Ovary (tissue), 3 donors: ENCODE results near the gene MAD1L1.

ENCODE experiments used
- POLR2A ChIP-seq: fragments of 450-650 bp; IDR thresholded peaks from one replicate; pipeline ENCODE4 v1.6.1; 2017; ENCODE audit warnings: antibody characterized with exemption, mild to moderate bottlenecking, moderate library complexity
- TF ChIP-seq, protein P1 (sequence below), 3 donors: fragments of 450-650 bp in 2 of 3; fragments of 200-600 bp in 1 of 3; IDR thresholded peaks; one replicate each; pipeline versions ENCODE4 v1.5.1 to v1.8.0; 2016 to 2022; ENCODE audit warnings: antibody characterized with exemption in 3 of 3, mild to moderate bottlenecking in 1 of 3
- donor health status: DM: no; HTN: no; CAD: no.

- TF ChIP-seq, protein P1, sequence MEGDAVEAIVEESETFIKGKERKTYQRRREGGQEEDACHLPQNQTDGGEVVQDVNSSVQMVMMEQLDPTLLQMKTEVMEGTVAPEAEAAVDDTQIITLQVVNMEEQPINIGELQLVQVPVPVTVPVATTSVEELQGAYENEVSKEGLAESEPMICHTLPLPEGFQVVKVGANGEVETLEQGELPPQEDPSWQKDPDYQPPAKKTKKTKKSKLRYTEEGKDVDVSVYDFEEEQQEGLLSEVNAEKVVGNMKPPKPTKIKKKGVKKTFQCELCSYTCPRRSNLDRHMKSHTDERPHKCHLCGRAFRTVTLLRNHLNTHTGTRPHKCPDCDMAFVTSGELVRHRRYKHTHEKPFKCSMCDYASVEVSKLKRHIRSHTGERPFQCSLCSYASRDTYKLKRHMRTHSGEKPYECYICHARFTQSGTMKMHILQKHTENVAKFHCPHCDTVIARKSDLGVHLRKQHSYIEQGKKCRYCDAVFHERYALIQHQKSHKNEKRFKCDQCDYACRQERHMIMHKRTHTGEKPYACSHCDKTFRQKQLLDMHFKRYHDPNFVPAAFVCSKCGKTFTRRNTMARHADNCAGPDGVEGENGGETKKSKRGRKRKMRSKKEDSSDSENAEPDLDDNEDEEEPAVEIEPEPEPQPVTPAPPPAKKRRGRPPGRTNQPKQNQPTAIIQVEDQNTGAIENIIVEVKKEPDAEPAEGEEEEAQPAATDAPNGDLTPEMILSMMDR (IDR thresholded peaks at IDR 0.05), result no peak
- no peak for TF ChIP-seq POLR2A
These were observed 282.7 kb downstream of the MAD1L1 start for GRCh38 chr7:1950066-1950451.
